22Rv1 (cell line): ENCODE measurements around the gene TTC13.

Source experiments
- H3K27ac ChIP-seq: fragments of 450-650 bp; 2 replicates; pipeline ENCODE4 v1.5.1; 2017
- CTCF ChIP-seq: fragments of 450-650 bp; IDR thresholded peaks from 2 replicates; pipeline ENCODE4 v1.5.1; 2017; ENCODE audit warnings: mild to moderate bottlenecking
- ZFX ChIP-seq: fragments of 450-650 bp; IDR thresholded peaks from 2 replicates; pipeline ENCODE4 v1.6.1; 2017; ENCODE audit warnings: antibody characterized with exemption, borderline replicate concordance

The TTC13 gene

GRCh38 chr1:230896779-230897178 is 81.9 kb downstream of the TTC13 start:
- no peak for TF ChIP-seq CTCF
- TF ChIP-seq ZFX, result no peak
- no peak overlapping the region for H3K27ac ChIP-seq

- no peak for TF ChIP-seq ZFX
- TF ChIP-seq CTCF, result no peak
- no peak overlapping the region for H3K27ac ChIP-seq
Measured at GRCh38 chr1:230895452-230895851, 83.2 kb downstream of the TTC13 start.

GRCh38 chr1:230894664-230895063 is 84.0 kb downstream of the TTC13 start:
- H3K27ac ChIP-seq, result no peak overlapping the region
- no peak for TF ChIP-seq CTCF

GRCh38 chr1:230894032-230894431 is 84.6 kb downstream of the TTC13 start:
- no peak overlapping the region for H3K27ac ChIP-seq
- TF ChIP-seq CTCF, result no peak
- no peak for TF ChIP-seq ZFX

GRCh38 chr1:230892018-230892491 is 86.6 kb downstream of the TTC13 start:
- TF ChIP-seq ZFX (no peak), CTCF (no peak)
- no peak overlapping the region for H3K27ac ChIP-seq

- TF ChIP-seq ZFX, result no peak
- no peak for TF ChIP-seq CTCF
- H3K27ac ChIP-seq, result no peak overlapping the region
Measured at GRCh38 chr1:230891413-230891812, 87.2 kb downstream of the TTC13 start.

- no peak for TF ChIP-seq ZFX
- no peak for TF ChIP-seq CTCF
Measured at GRCh38 chr1:230884646-230885045, 94.0 kb downstream of the TTC13 start.

More at GRCh38 chr1:230884646-230885045, 94.0 kb downstream of the TTC13 start:
- no peak overlapping the region for H3K27ac ChIP-seq
